CD4-positive, alpha-beta T cell (primary cell): ENCODE results near the gene TMEM131L. TPM values are rescaled to one million over a fixed set of nuclear protein-coding genes. Genes with fewer than 3 reads are reported as not detected.
A peak's percentile ranks its signal among the peaks of the same experiment; 100 is the strongest.

ENCODE experiments used
- ATAC-seq: fragments of 200-7000 bp; cut with Tn5 transposase; one replicate; pipeline ENCODE4 v1.10.0; 2022; ENCODE audit warnings: mild to moderate bottlenecking; ENCODE audit not compliant: poor library complexity
- CTCF ChIA-PET: fragments of 350-600 bp; sonication (Branson Sonifier 250); formaldehyde crosslinking; loops from one replicate; lab custom pipeline; 2021; ENCODE audit warnings: antibody characterized with exemption, inconsistent platforms; lab: Charles Lee
- POLR2A ChIA-PET: fragments of 350-600 bp; sonication (Branson Sonifier 250); formaldehyde crosslinking; loops from one replicate; lab custom pipeline; 2021; ENCODE audit warnings: antibody characterized with exemption, inconsistent platforms; lab: Charles Lee
- DNase-seq, 14 experiments: peaks; one replicate each; pipeline ENCODE4 v3.0.0-alpha.2; 2013 to 2020; ENCODE audit warnings: mixed read lengths in 2 of 14
- H3K27ac ChIP-seq, 2 donors: one replicate each; pipeline versions ENCODE4 v1.5.1 to v1.7.0; 2013; ENCODE audit warnings: low read length in 2 of 2, low read depth in 1 of 2, mild to moderate bottlenecking in 1 of 2
- H3K27me3 ChIP-seq, 2 experiments: 1 replicate in 1 of 2; 2 replicates in 1 of 2; pipeline versions ENCODE4 v1.6.1 to v1.7.0; 2013; ENCODE audit warnings: low read length in 2 of 2, control low read depth in 1 of 2, mild to moderate bottlenecking in 1 of 2, moderate library complexity in 1 of 2; ENCODE audit not compliant: insufficient read depth in 2 of 2, control insufficient read depth in 1 of 2
- H3K36me3 ChIP-seq: one replicate; pipeline ENCODE4 v1.6.1; 2013; ENCODE audit warnings: low read length, control low read depth; ENCODE audit not compliant: insufficient read depth
- H3K4me1 ChIP-seq: one replicate; pipeline ENCODE4 v1.6.1; 2013; ENCODE audit warnings: low read length, control low read depth; ENCODE audit not compliant: insufficient read depth
- H3K4me3 ChIP-seq: one replicate; pipeline ENCODE4 v1.5.1; 2013; ENCODE audit warnings: mild to moderate bottlenecking, low read length, moderate library complexity
- H3K9me3 ChIP-seq, 2 experiments: 1 replicate in 1 of 2; 2 replicates in 1 of 2; pipeline versions ENCODE4 v1.6.1 to v1.7.0; 2013; ENCODE audit warnings: low read length in 2 of 2, mild to moderate bottlenecking in 2 of 2, control low read depth in 1 of 2, moderate library complexity in 1 of 2; ENCODE audit not compliant: control insufficient read depth in 1 of 2, insufficient read depth in 1 of 2
- H3K27ac Mint-ChIP-seq: one replicate; pipeline ENCODE4 v1.8.0; 2020; ENCODE audit warnings: mixed read lengths
- H3K27me3 Mint-ChIP-seq: one replicate; pipeline ENCODE4 v1.8.0; 2021; ENCODE audit warnings: mixed read lengths
- H3K36me3 Mint-ChIP-seq: one replicate; pipeline ENCODE4 v1.8.0; 2021; ENCODE audit warnings: low read depth, mixed read lengths
- H3K4me1 Mint-ChIP-seq: one replicate; pipeline ENCODE4 v1.8.0; 2021; ENCODE audit warnings: low read depth, mixed read lengths
- H3K4me3 Mint-ChIP-seq: one replicate; pipeline ENCODE4 v1.8.0; 2020; ENCODE audit warnings: mild to moderate bottlenecking, mixed read lengths
- H3K9me3 Mint-ChIP-seq: one replicate; pipeline ENCODE4 v1.8.0; 2020; ENCODE audit warnings: mixed read lengths
- intact Hi-C, 2 experiments: fragments of 100-400 bp; cut with DNase I in 1 of 2; cut with micrococcal nuclease in 1 of 2; formaldehyde crosslinking; loops; one replicate each; pipeline versions ENCODE4 v1.15.1 to v1.9.0; 2023 to 2025; cut with DNase I, micrococcal nuclease
- total RNA-seq, 174 experiments: library from RNA in 2 of 174; stranded (reverse) in 2 of 174; gene quantifications; one replicate each; pipeline ENCODE4 v1.2.3 and lab custom pipeline; 2021 to 2026
- TF ChIP-seq, protein P1 (sequence below): fragments of 200-600 bp; IDR thresholded peaks from one replicate; pipeline ENCODE4 v1.8.0; 2022; ENCODE audit warnings: antibody characterized with exemption, mild to moderate bottlenecking

Gene TMEM131L
- total RNA-seq, 2 experiments from 2014 or later, result 101 to 106 TPM

DNA sequence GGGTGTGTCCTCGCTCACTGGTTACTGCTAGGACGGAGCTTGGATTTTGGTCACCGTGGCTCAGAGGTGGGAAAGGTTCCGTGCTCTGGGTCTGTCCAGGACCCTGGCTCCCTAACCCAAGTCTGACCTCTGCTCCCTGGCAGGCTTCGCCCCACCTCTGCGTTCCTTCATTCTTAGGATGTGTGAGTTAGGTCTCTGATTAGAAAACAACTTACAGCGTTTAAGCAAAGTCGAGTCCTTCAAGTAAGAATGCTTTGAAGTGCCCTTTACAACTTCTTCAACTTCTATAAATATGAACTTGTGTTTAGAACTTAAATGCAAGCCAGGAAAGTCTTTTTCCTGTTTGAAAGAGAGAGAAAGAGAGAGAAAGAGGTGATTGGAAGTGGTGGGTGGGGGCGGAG lies 218.8 kb downstream of the TMEM131L start:
- H3K27ac Mint-ChIP-seq, result no peak overlapping the region
- H3K4me3 ChIP-seq, result peak overlapping the region; percentile 69
- ChIA-PET POLR2A (interaction anchor here (1.2 kb wide), 1 partner anchor 217 kb away, joined by 3 read pairs; no protein-coding TSS in a partner anchor), CTCF (no interaction called here)
- peaks cover 17% of the 10 kb centered on the region for H3K4me1 ChIP-seq
- H3K27me3 ChIP-seq, result peaks cover 8 to 12% of the 10 kb centered on the region in 2 experiments
- TF ChIP-seq, protein P1, sequence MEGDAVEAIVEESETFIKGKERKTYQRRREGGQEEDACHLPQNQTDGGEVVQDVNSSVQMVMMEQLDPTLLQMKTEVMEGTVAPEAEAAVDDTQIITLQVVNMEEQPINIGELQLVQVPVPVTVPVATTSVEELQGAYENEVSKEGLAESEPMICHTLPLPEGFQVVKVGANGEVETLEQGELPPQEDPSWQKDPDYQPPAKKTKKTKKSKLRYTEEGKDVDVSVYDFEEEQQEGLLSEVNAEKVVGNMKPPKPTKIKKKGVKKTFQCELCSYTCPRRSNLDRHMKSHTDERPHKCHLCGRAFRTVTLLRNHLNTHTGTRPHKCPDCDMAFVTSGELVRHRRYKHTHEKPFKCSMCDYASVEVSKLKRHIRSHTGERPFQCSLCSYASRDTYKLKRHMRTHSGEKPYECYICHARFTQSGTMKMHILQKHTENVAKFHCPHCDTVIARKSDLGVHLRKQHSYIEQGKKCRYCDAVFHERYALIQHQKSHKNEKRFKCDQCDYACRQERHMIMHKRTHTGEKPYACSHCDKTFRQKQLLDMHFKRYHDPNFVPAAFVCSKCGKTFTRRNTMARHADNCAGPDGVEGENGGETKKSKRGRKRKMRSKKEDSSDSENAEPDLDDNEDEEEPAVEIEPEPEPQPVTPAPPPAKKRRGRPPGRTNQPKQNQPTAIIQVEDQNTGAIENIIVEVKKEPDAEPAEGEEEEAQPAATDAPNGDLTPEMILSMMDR, result no peak
- no peak for ATAC-seq
- H3K4me1 Mint-ChIP-seq, result peaks cover 17% of the 10 kb centered on the region
- DNase-seq, result peak in 2 of 14 experiments; percentile 4 to 7
- H3K9me3 ChIP-seq, result peaks cover 7 to 20% of the 10 kb centered on the region in 2 experiments
- peaks cover 27% of the 10 kb centered on the region for H3K27me3 Mint-ChIP-seq
- no peak overlapping the region for H3K27ac ChIP-seq
- H3K36me3 Mint-ChIP-seq, result peaks cover 39% of the 10 kb centered on the region
- intact Hi-C loops, result no loop called here
- peak overlapping the region; percentile 89 for H3K4me3 Mint-ChIP-seq
- no peaks in the 10 kb centered on the region for H3K36me3 ChIP-seq
- H3K9me3 Mint-ChIP-seq, result peaks cover 9% of the 10 kb centered on the region

Other genes with a start within 250 kb of the TMEM131L start
- under 1 TPM in 1 of 2 experiments, not detected in 1; 0.42 TPM for gene MND1, start 121.7 kb upstream of the TMEM131L start, total RNA-seq
- 1 to 10 TPM; 2.8 to 2.9 TPM for gene TLR2, start 217.9 kb downstream of the TMEM131L start, total RNA-seq